ENCODE results near the gene DNAJB9.

Gene DNAJB9

GRCh38 chr7:108604307-108605077 lies 34.8 kb downstream of the DNAJB9 start:
- no peak for DNase-seq

GRCh38 chr7:108605559-108606201 lies 36.0 kb downstream of the DNAJB9 start:
- no peak for DNase-seq

GRCh38 chr7:108609643-108610042 lies 40.0 kb downstream of the DNAJB9 start:
- DNase-seq, result no peak

GRCh38 chr7:108611268-108611667 lies 41.6 kb downstream of the DNAJB9 start:
- DNase-seq, result no peak

- peak in 1 of 51 donors; percentile 24 for DNase-seq
These were observed 43.7 kb downstream of the DNAJB9 start for GRCh38 chr7:108613147-108613948.

GRCh38 chr7:108613949-108614381 lies 44.3 kb downstream of the DNAJB9 start:
- no peak for DNase-seq

- no peak for DNase-seq
These were observed 45.2 kb downstream of the DNAJB9 start for GRCh38 chr7:108614896-108615295.

GRCh38 chr7:108618056-108618455 lies 48.4 kb downstream of the DNAJB9 start:
- DNase-seq, result no peak

GRCh38 chr7:108623220-108623619 lies 53.5 kb downstream of the DNAJB9 start:
- DNase-seq, result no peak
